GM21390 (cell line): ENCODE data around the gene DTX2.
"Not testable (repeated sequence)": the region's sequence is repeated elsewhere in the genome, so short reads cannot be mapped to it uniquely, and the experiment has no call there.

Source experiments
- ATAC-seq: cut with Tn5 transposase; IDR thresholded peaks from one replicate; pipeline ENCODE4 v1.9.1; 2021; ENCODE audit not compliant: unreplicated experiment

Gene DTX2

DNA sequence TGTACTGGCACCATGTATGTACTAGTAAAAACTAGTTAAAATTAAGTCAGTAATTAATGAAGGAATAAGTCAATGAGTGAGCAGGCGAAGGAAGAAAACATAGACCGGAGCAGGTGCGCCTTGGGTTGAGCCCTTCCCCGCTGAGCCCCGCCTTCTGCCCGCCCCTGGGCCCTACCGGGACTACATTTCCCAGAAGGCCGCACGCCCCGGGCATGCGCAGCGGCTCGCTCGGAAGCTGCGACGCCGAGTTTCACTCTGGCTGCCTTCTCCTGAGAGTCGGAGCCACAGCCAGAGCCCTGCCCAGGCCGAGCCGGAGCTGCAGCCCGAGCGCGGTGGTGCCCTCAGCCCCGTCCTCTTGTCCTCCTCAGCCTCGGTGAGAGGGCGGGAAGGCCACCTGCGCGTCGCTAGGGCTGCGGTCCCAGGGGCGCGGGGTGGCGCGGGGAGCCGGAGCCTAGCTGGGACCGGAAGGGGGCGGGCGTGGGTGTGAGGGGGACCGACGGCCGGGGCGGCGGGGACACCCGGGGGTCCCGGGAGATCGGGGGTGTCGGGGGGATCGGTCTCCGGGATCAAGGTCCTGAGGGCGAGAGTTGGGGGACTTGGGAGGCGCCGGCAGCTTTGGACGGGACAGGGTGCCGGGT is at the start of gene DTX2:
DTX2 (plus strand) TSS at position 246 of the 638 bp plus-strand sequence. CDS start 18,801 bp downstream, outside the sequence.
- peak; percentile 98 for ATAC-seq

DNA sequence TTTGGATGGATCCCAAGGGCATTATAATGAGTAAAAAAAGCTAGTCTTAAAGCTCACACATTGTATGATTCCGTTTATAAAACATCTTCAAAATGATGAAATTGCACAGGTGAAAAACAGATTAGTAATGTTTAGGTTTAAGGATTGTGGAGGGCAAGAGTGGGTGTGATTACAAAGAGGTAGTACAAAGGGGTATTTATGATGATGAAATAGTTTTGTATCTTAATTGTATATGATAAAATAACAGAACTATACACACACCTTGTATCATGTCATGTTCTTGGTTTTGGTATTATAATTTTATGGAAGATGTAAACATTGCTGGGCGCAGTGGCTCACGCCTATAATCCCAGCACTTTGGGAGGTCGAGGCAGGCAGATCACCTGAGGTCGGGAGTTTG is 49.3 kb upstream of the DTX2 start:
- ATAC-seq = no peak

DNA sequence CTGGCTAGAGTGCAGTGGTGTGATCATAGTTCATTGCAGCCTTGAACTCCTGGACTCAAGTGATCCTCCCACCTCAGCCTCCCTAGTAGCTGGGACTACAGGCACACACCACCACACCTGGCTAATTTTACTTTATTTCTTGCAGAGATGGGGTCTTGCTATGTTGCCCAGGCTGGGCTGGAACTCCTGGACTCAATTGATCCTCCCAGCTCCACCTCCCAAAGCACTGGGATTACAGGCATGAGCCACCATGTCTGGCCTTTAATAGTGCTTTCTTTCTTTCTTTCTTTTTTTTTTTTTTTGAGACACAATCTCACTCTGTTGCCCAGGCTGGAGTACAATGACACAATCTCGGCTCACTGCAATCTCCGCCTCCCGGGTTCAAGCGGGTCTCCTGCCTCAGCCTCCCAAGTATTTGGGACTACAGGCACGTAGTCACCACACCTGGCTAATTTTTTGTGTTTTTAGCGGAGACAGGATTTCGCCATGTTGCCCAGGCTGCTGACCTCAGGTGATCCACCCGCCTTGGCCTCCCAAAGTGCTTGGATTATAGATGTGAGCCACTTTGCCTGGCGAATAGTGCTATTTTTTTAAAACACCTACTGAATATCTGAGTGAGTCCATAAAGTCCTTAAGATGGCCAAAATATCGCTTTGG is 43.7 kb upstream of the DTX2 start:
- not testable (repeated sequence) for ATAC-seq

DNA sequence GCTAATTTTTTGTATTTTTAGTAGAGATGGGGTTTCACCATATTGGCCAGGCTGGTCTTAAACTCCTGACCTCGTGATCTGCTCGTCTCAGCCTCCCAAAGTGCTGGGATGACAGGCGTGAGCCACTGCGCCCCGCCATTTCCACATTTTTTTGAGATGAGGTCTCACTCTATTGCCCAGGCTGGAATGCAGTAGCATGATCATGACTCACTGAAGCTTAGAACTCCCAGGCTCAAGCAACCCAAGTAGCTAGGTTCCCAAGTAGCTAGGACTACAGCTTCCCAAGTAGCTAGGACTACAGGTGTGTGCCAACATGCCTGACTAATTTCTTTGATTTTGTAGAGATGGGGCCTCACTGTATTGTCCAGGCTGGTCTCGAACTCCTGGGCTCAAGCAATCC is 40.4 kb upstream of the DTX2 start:
- ATAC-seq = not testable (repeated sequence)

DNA sequence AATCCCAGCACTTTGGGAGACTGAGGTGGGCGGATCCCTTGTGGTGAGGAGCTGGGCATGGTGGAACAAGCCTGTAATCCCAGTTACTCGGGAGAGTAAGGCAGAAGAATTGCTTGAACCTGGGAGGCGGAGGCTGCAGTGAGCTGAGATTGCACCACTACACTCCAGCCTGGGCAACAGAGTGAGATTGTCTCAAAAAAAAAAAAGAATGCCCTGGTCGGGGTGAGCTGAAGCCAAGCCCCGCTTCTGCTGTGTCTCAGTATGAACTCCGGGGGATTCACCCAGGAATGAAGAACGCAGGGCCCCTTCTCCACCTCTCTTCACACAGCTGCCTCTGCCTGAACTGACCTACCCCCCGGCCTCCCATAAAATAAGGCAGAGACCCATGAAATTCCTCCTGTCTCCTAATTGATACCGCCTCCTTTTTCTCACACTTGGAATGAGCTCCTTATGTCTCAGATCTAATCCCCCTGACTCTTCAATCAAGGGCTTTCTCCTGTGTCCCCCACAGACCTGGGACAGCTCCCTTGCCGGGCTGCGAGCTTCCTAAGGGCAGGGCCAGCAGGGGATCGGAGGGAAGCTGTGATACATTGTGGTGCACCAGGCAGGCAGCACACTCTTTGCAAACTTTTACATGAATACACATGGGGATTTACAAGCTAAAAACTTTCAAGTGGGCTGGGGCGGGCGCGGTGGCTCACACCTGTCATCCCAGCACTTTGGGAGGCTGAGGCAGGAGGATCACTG is 37.7 kb upstream of the DTX2 start:
- ATAC-seq = no peak

DNA sequence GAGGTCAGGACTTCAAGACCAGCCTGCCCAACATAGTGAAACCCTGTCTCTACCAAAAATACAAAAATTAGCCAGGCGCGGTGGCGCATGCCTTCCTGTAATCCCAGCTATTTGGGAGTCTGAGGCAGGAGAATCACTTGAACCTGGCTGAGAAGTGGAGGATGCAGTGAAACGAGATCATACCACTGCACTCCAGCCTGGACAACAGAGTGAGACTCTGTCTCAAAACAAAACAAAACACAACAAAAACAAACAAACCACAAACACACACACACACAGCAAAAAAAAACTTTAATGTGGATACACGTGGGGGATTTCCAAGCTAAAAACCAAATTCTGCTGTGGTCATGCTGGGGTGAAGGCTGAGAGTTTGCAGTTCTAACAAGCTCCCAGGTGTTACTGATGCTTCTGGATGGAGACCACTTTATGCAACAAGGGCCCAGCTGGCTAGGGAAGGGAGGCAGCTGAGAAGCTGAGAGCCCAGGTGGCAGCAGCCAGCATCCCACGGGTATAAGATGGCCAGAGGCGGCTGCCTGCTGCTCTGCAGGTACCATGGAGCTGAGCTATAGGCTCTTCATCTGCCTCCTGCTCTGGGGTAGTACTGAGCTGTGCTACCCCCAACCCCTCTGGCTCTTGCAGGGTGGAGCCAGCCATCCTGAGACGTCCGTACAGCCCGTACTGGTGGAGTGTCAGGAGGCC is 36.9 kb upstream of the DTX2 start, which contains the start of gene ZP3:
ZP3 (plus strand) TSS at position 538 of the 699 bp plus-strand sequence; CDS start at position 553, 15 bp downstream.
- ATAC-seq = no peak

DNA sequence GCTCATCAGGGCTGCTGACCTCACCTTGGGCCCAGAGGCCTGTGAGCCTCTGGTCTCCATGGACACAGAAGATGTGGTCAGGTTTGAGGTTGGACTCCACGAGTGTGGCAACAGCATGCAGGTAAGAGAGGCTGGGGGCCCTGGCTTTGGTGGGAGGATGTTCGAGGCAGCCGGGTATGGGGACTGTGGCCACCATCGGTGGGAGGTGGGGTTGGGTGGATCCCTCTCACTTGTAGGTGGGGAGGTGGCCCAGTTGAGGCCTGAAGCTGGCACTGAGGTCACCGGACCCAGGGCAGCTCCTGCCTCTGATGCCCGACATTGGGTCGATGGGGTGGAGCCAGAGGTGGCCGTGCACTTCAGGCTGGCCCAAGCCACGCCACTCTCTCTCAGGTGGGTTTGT is 36.4 kb upstream of the DTX2 start:
- ATAC-seq = no peak

DNA sequence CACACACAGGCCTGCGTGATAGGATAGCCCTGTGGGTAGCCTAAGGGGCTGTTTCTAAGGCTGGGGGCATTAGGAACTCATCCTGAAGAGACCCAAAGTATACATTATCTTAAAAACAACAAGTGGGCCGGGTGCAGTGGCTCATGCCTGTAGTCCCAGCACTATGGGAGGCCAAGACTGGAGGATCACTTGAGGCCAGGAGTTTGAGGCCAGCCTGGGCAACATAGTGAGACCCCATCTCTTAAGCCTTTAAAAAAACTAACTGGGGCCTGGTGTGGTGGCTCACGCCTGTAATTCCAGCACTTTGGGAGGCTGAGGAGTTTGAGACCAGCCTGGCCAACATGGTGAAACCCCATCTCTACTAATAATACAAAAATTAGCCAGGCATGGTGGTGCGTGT is 36.0 kb upstream of the DTX2 start:
- ATAC-seq = not testable (repeated sequence)

DNA sequence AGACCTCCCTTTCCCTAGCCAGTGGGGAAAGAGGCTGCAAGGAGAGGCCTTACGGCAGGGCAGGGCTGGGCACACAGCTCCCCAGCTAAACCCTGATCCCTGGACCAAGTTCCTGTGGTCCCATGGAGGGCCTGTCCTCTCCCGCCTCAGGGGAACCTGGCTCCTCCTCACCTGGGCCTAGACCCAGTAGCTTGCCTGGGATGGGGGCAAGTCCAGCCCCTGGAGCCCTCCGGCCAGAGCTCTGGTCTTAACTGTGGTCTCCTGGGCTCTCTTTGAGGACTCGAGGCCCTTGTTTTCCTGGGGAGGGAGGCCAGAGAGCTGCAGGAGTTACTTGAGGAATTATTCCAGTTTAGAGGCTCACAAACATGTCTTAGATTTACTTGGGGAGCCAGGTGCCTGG is 35.3 kb upstream of the DTX2 start:
- ATAC-seq = no peak

DNA sequence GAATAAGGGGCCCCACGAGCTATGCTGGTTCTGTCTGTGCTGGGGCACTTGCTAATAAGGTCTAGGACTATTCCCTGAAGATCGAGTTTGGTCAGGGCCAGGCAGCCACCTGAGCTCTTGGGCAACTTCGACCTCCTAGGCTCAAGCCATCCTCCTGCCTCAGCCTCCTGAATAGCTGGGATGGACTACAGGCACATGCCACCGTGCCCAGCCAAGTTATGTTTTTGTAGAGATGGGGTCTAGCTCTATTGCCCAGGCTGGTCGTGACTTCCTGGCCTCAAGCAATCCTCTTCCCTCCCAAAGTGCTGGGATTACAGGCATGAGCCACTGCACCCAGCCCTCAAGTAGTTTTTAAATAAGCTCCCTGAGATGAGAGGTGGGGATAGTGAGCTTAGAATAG is 33.9 kb upstream of the DTX2 start:
- no peak for ATAC-seq

DNA sequence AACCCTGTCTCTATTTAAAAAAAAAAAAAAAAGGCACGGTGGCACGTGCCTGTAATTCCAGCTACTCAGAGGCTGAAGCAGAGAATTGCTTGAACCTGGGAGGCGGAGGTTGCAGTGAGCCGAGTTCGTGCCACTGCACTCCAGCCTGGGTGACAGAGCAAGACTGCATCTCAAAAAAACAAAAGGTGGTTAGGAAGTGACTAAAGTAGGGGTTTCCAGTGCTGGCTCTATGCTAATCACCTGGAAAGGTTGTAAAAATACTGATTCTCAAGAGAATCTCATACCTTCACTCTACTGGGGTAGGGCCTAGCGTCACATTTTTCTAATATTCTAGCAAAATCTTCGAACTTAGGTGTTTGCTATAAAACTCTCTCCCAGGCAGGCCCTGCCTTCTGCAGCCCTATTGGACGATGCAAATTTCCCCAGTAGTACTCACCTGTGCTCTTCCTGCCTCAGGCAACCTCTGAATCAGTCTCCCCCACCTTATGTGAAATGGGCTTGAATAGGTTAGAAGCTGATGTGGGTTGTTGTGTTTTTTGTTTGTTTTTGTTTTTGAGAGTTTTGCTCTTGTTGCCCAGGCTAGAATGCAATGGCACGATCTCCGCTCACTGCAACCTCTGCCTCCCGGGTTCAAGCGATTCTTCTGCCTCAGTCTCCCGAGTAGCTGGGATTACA is 33.2 kb upstream of the DTX2 start:
- no peak for ATAC-seq

DNA sequence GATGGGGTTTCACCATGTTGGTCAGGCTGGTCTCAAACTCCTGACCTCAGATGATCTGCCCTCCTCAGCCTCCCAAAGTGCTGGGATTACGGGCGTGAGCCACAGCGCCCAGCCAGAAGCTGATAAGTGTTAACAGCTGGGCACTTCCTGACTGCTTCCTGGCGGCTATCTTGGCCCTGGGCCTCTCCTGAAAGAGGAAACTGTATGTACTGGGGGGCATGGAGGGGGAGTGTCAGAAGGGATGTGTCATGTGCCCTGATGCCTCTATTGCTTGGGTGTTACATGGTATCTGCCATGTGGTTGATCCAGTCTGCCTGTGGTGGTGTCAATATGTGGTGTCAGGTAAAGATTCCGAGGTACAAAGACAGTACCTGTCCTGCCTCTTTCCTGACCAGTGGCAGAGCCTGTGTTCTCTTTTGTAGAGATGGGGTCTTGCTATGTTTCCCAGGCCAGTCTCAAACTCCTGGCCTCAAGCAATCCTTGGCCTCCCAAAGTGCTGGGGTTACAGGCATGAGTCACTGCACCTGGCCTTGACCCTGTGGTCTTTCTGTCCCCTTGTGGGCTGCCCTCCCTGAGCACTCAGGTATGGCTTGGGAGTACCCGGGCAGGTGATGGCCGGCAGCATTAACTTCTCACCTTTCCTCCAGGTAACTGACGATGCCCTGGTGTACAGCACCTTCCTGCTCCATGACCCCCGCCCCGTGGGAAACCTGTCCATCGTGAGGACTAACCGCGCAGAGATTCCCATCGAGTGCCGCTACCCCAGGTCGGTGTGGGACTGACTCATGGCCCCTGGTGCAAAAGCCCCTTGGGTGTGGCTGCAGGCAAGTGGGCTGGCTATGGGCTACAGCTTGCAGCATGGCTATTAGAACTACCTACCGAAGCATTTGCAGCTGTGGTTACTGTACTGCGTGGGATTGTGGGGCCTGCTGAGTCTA is 32.4 kb upstream of the DTX2 start:
- ATAC-seq = no peak

DNA sequence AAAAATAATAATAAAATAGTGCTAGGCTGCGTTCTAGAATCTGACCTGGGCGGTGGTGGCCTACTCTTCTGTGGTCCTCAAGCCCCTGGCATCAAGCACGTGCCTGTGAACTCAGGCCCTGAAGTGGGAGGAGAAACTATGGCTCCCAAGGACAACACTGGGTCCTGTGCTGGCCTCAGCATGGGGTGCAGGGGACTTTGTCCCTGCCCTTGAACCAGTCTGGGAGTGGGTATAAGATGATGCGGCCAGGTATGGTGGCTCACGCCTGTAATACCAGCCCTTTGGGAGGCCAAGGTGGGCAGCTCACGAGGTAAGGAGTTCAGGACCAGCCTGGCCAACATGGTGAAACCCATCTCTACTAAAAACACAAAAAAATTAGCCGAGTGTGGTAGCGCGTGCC is 31.3 kb upstream of the DTX2 start:
- ATAC-seq = no peak

DNA sequence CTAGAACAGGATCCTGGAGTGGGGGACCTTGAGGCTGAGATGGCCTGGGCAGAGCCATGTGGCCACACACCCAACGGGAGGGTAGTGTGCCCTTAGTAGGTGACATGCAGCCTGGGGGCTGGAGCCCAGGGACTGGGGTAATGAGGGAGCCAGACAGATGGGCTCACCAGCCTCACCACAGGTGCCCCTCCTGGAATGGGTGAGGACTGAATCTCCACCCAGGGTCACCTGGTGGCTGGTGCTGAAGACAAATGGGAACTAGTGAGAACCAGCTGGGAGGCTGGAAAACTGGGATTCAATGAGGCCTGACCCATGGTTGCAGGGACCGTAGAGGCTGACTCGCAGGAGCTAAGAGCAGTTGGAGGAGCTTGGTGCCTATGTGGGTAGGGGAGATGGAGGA is 30.7 kb upstream of the DTX2 start:
- no peak for ATAC-seq

DNA sequence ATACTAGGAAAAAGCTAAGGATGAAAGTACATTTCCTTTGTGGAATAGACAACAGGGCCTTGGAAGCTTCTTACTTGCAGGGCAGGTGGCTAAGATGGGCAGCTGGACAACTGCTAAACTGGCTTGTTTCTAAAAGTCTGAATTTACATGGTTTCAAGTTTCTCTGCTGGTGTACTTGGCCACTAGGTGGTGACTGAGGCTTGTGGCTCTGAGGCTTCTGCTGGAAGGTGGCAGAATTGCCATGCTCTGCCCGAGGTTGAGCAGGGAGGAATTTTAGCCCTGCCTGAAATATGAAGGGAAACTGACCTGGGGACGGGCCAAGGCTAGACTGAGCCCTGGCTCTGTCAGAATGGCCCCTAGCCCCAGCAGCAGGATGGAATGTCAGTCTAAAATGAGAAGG is 23.6 kb upstream of the DTX2 start:
- ATAC-seq = peak; percentile 63

DNA sequence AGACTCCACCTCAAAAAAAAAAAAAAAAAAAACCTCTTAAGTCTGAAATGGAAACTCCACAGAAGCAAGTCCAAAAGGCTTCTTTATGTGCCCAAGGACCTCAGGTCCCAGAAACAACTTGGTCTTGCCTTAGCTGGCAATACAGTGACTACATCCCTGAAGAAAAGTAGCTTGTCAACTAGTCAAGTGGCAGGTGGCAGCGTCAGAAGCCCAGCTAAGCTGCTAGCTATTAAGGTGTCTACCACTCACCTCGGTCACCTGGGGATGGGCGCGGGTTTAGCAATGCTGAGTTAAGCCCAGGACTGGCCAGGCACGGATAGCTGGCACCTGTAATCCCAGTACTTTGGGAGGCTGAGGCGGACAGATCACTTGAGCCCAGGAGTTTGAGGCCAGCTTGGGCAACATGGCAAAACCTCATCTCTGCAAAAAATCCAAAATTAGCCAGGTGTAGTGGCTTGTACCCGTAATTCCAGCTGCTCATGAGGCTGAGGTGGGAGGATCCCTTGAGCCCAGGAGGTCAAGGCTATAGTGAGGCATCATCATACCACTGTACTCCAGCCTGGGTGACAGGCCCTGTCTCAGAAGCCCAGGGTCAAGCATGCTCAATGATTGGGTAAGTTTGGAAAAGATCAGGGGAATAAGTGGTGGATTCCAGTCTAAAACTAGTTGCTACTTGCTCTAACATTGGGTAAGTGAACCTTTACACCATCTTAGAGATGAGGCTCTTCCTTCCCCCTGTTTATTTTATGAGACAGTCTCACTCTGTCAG is 22.2 kb upstream of the DTX2 start:
- not testable (repeated sequence) for ATAC-seq

DNA sequence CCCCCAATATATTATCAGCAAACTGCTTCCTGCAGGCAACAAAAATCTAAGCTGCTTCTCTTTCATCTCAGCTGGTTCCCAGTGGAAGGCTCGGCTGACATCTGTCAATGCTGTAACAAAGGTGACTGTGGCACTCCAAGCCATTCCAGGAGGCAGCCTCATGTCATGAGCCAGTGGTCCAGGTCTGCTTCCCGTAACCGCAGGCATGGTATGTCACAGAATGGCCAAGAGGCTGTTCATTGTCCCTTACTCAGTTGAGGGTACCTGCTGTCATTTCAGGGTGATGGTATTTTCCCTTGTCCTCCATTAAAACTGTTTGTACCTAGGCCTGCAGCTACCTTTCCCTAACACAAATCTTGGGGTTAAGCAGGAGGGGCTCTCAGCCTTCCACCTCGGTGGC is 21.1 kb upstream of the DTX2 start:
- ATAC-seq = not testable (repeated sequence)

DNA sequence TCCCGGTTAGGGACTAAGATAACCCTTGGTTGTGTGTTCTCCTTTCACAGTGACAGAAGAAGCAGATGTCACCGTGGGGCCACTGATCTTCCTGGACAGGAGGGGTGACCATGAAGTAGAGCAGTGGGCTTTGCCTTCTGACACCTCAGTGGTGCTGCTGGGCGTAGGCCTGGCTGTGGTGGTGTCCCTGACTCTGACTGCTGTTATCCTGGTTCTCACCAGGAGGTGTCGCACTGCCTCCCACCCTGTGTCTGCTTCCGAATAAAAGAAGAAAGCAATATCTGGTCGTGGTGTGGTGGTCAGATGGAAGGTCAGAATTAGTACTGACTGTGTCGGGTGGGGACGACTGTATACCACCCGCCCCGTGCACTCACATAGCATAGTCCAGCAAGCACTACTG is 19.7 kb upstream of the DTX2 start:
- ATAC-seq = not testable (repeated sequence)
